Measurements from ENCODE around the gene DDX56. TPM values are rescaled to one million over a fixed set of nuclear protein-coding genes. Genes with fewer than 3 reads are reported as not detected.
"Not testable (repeated sequence)": the region's sequence is repeated elsewhere in the genome, so short reads cannot be mapped to it uniquely, and the experiment has no call there.

The DDX56 gene
- total RNA-seq, 2 donors from 2014 or later = 52.9 to 60.6 TPM

DNA sequence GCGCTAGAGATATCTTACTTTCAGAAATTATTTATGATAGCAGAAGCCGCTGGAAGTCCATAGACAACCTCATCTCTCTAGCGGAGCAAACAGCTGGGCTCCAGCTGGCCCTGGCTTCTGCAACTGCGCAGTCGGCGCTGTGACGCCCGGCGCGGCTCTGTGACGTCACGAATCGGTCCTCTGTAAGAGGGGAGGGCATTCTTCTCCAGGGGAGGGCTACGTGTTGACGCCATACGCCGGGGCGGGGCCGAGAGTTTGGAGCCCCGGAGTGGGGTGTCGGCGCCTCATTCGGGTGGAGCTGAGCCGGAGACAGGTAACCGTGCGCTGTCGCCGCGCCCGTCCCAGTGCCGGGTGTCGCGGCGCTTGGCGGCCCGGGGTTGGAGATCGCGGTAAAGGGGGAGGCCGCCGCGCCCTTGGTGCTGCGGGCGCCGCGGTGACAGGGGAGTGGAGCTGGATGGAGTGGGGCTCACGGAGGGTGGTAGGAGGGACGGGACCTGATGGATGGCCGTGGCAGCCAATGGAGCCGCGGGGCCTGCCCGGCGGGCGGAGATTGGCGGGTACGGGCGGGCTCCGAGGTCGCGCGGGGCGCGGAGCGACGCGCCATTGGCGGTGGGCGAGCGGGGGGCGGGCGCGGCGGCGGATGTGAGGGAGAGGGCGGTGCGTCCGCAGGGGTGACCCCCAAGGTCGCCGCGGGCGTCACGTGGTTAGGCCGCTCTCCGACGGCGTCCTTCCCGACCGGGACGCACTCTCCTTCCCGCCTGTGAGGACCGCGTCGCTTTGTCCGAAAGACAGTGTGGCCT, 32.8 kb upstream of the DDX56 start, which contains the start of gene OGDH:
Gene OGDH (plus strand): TSS at position 287 of the 800 bp plus-strand sequence. CDS start 17,717 bp downstream, outside the sequence.
- TF ChIP-seq, protein P1, sequence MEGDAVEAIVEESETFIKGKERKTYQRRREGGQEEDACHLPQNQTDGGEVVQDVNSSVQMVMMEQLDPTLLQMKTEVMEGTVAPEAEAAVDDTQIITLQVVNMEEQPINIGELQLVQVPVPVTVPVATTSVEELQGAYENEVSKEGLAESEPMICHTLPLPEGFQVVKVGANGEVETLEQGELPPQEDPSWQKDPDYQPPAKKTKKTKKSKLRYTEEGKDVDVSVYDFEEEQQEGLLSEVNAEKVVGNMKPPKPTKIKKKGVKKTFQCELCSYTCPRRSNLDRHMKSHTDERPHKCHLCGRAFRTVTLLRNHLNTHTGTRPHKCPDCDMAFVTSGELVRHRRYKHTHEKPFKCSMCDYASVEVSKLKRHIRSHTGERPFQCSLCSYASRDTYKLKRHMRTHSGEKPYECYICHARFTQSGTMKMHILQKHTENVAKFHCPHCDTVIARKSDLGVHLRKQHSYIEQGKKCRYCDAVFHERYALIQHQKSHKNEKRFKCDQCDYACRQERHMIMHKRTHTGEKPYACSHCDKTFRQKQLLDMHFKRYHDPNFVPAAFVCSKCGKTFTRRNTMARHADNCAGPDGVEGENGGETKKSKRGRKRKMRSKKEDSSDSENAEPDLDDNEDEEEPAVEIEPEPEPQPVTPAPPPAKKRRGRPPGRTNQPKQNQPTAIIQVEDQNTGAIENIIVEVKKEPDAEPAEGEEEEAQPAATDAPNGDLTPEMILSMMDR (IDR thresholded peaks at IDR 0.05) = peak in 1 of 4 experiments; percentile 26
- TF ChIP-seq POLR2A (IDR thresholded peaks at IDR 0.05) = peak; percentile 96
- TF ChIP-seq POLR2AphosphoS5 (IDR thresholded peaks at IDR 0.05) = peak; percentile 99
- no peaks in the 10 kb centered on the region for H3K4me1 ChIP-seq (replicated peaks)
- peak; percentile 98 for DNase-seq (ENCODE audit: low spot score)
- no peaks in the 10 kb centered on the region for H3K36me3 ChIP-seq
- no peaks in the 10 kb centered on the region for H3K27me3 ChIP-seq (replicated peaks; ENCODE audit: insufficient read depth)
- H3K4me3 ChIP-seq = peak within 1 kb of the TSS; percentile 60 to 87
- no peaks in the 10 kb centered on the region for H3K9me3 ChIP-seq
- H3K27ac ChIP-seq = peak within 1 kb of the TSS; percentile 94 to 99
- under 1% methylated on average over 88 of the region's 93 CpGs for WGBS
- intact Hi-C loops (cut with DNase I) = loop anchor here (1.0 to 10.0 kb wide), 6 partner anchors 24 to 378 kb away; partner anchors contain the start of genes H2AZ2, PPIA, PURB and TMED4

DNA sequence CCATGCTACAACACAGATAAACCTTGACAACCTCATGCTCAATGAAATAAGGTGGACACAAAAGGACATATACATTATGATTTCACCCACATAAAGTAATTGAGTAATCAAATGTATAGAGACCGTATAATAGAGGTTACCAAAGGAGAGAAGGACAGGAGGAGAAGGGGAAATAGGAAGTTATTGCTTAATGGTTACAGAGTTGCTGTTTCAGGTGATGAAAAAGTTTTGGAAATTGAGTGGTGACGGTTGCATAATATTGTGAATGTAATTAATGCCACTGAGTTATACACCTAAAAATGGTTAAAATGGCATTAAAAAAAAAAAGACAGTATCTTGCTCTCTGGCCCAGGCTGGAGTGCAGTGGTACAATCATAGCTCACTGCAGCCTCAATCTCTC, 31.2 kb upstream of the DDX56 start:
- Histone ChIP-seq H3K9me3 (no peaks in the 10 kb centered on the region), H3K27me3 (replicated peaks; ENCODE audit: insufficient read depth) (no peaks in the 10 kb centered on the region), H3K4me1 (replicated peaks) (no peaks in the 10 kb centered on the region), H3K4me3 (no peak overlapping the region), H3K27ac (no peak overlapping the region), H3K36me3 (no peaks in the 10 kb centered on the region)
- intact Hi-C loops (cut with DNase I) = loop anchor here (10.0 kb wide), 2 partner anchors 140 to 380 kb away; partner anchors contain the start of gene ZMIZ2
- DNase-seq (ENCODE audit: low spot score) = no peak
- 88% methylated on average over 2 of the region's 2 CpGs for WGBS
- no peak for TF ChIP-seq POLR2A (IDR thresholded peaks at IDR 0.05)
- TF ChIP-seq, protein P1 (IDR thresholded peaks at IDR 0.05) = no peak
- TF ChIP-seq POLR2AphosphoS5 (IDR thresholded peaks at IDR 0.05) = no peak

DNA sequence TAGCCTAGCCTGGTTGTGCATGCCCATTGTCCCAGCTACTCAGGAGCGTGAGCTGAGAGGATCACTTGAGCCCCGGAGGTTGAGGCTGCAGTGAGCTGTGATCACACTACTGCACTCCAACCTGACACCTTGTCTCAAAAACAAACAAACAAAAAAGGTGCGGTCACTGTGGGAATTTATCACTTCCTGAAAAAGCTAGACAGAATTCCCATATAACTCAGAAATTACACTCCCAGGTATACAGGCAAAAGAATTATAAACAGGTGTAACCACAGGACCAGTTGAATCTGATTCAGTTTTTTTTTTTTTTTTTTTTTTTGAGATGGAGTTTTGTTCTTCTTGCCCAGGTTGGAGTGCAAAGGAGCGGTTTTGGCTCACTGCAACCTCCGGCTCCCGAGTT, 29.5 kb upstream of the DDX56 start:
- 62% methylated on average over 6 of the region's 6 CpGs for WGBS
- no peak for DNase-seq (ENCODE audit: low spot score)

DNA sequence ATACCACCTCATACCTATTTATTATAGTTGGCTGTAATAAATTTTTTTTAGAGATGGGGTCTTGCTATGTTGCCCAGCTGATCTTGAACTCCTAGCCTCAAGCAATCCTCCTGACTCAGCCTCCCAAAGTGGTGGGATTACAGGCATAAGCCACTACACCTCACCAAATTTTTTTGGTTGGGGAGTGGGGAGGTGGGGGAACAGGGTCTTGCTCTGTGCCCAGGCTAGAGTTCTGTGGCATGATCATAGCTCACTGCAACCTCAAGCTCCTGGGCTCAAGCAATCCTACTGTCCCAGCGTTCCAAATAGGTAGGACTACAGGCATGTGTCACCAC, 28.8 kb upstream of the DDX56 start:
- intact Hi-C loops (cut with DNase I) = loop anchor here (10.0 kb wide), 2 partner anchors 142 to 382 kb away; partner anchors contain the start of gene ZMIZ2
- Histone ChIP-seq H3K4me3 (no peak overlapping the region), H3K27me3 (replicated peaks; ENCODE audit: insufficient read depth) (no peaks in the 10 kb centered on the region), H3K9me3 (no peaks in the 10 kb centered on the region), H3K27ac (no peak overlapping the region), H3K36me3 (no peaks in the 10 kb centered on the region), H3K4me1 (replicated peaks) (no peaks in the 10 kb centered on the region)
- no peak for DNase-seq (ENCODE audit: low spot score)
- WGBS = 69% methylated on average over 1 of the region's 1 CpG
- no peak for TF ChIP-seq POLR2AphosphoS5 (IDR thresholded peaks at IDR 0.05)

More for the DNA sequence above, 29.5 kb upstream of the DDX56 start:
- TF ChIP-seq POLR2AphosphoS5 (IDR thresholded peaks at IDR 0.05) = no peak
- TF ChIP-seq POLR2A (IDR thresholded peaks at IDR 0.05) = no peak
- TF ChIP-seq, protein P1 (IDR thresholded peaks at IDR 0.05) = no peak
- intact Hi-C loops (cut with DNase I) = loop anchor here (10.0 kb wide), 2 partner anchors 142 to 382 kb away; partner anchors contain the start of gene ZMIZ2
- H3K9me3 ChIP-seq = no peaks in the 10 kb centered on the region
- H3K27me3 ChIP-seq (replicated peaks; ENCODE audit: insufficient read depth) = no peaks in the 10 kb centered on the region
- H3K36me3 ChIP-seq = no peaks in the 10 kb centered on the region
- no peaks in the 10 kb centered on the region for H3K4me1 ChIP-seq (replicated peaks)
- no peak overlapping the region for H3K27ac ChIP-seq
- H3K4me3 ChIP-seq = no peak overlapping the region

DNA sequence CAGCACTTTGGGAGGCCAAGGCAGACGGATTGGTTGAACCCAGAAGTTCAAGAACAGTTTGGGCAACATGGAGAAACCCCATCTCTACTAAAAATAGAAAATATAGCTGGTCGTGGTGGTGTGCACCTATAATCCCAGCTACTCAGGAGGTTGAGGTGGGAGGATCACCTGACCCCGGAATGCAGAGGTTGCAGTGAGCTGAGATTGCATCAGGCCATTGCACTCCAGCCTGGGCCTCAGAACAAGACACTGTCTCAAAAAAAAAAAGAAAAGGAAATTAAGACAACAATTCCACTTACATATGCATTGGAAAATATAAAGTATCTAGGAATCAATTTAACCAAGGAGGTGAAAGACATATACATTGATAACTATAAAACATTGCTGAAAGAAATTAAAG, 25.5 kb upstream of the DDX56 start:
- Histone ChIP-seq H3K27ac (no peak overlapping the region), H3K27me3 (replicated peaks; ENCODE audit: insufficient read depth) (no peaks in the 10 kb centered on the region), H3K4me1 (replicated peaks) (no peaks in the 10 kb centered on the region), H3K4me3 (no peak overlapping the region), H3K36me3 (no peaks in the 10 kb centered on the region), H3K9me3 (no peaks in the 10 kb centered on the region)
- TF ChIP-seq, protein P1 (IDR thresholded peaks at IDR 0.05) = no peak
- no peak for TF ChIP-seq POLR2A (IDR thresholded peaks at IDR 0.05)
- no peak for TF ChIP-seq POLR2AphosphoS5 (IDR thresholded peaks at IDR 0.05)
- DNase-seq (ENCODE audit: low spot score) = no peak
- intact Hi-C loops (cut with DNase I) = no loop called here
- WGBS = 71% methylated on average over 3 of the region's 3 CpGs

DNA sequence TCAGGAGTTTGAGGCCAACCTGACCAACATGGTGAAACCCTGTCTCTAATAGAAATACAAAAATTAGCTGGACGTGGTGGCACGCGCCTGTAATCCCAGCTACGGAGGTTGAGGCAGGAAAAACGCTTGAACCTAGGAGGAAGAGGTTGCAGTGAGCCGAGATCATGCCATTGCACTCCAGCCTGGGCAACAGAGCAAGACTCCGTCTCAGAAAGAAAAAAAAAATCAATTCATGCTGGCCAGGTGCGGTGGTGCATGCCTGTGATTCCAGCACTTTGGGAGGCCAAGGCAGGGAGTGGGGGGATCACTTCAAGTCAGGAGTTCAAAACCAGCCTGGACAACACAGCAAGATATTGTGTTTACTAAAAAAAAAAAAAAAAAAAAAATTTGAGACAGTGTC, 23.5 kb upstream of the DDX56 start:
- H3K27ac ChIP-seq; H3K4me3 ChIP-seq; H3K9me3 ChIP-seq; H3K36me3 ChIP-seq; H3K27me3 ChIP-seq (replicated peaks; ENCODE audit: insufficient read depth); H3K4me1 ChIP-seq (replicated peaks); intact Hi-C loops (cut with DNase I); DNase-seq (ENCODE audit: low spot score): not testable (repeated sequence)
- WGBS = 85% methylated on average over 8 of the region's 8 CpGs

All from prostate gland (tissue), 2 donors.